DMS153 (cell line): ENCODE results near the gene SMYD3.
A peak's percentile ranks its signal among the peaks of the same experiment; 100 is the strongest.

ENCODE experiments used
- DNase-seq: peaks from one replicate; lab custom pipeline; 2025; lab: John Stamatoyannopoulos, UW

SMYD3 gene

DNA sequence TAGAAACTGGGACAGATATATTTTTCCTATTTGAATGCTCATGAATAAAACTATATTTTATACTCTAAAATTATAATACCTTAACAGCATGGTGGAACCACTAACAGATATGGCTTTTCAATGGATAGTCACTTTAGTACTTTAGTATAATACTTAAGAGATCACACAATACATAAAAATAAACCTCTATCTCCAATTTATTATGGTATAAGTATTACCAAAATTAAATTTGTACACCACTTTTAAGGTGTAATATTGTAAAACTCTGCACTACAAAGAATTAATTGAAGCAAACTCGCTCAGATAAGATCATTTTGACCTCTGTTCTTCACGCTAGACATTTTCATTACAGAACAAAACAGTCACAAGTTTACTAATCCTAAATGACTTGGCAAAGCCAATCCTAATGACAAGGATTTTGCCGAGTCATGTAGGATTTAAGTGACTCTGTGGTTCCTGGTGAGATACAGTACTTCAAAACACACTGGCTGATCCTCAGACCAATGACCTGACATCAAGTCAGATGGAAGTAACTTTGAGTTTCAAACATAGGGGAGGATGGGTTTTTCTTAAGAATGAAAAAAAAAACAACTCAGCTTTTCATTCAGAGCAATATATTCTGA is 200.6 kb downstream of the SMYD3 start:
- DNase-seq: no peak

DNA sequence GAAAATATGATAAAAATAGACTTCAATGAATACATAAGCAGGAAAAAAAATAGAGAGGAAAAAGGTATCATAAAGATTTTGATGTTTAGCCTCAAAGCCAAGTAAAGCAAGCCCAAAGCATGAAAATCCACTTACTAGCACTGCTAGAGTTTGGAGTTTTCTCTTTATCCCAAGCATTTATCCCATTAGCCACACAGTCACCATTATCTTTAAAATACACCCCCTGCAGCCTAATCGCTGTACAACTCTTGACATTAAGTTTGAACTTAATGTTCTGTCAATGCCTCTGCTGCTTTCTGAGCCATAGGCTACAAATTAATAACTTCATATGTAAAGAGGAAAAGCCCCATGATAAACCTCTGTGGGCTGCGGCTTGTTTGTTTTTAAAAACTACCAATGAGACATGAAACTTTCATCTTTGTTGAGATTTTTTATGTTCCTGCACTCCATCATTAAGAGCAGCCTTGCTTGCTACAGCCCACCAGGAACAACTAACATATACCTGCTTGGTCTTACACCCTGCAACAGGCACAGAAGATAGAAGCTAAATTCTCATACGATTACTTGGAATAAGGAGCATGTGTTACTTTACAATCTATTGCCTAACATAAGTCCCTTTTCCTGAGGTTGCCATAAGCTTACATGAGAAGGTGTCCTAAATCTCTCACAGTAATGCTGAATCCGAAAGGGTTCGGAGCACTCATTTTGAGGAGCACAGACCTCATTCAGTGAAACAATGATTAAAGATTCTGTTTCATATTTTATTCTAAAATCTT is 202.4 kb downstream of the SMYD3 start:
- no peak for DNase-seq

DNA sequence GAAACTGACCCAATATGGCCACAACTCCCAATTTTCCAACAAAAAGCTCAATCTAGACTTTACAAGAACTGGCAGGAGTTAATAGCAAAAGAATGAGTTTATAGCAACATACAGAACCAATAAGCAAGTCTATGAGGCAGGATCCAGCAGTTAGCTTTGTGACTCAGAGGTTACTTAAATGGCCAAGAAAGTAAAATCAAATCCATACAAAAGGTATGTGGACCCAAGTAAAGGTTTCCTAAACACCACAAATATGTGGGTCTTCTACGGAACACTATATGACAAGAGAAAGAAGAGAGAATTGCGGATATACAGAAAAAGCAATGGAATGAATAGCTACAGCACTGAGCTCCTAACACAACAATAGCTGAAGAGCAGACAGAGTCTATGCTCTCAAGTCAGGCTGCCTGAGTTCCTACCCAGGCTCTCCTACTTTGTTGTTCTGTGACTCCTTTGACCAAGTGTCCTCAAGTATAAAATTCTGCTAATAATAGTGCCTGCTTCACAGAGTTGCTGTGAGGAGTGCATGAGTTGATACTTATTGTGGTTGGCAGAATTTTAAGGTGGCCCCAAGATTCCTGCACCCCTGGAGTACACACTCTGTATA is 204.3 kb downstream of the SMYD3 start:
- DNase-seq: no peak

- DNase-seq: no peak
Observed at GRCh38 chr1:246302251-246302625, 204.8 kb downstream of the SMYD3 start.

- DNase-seq: no peak
Observed at GRCh38 chr1:246301553-246302250, 205.4 kb downstream of the SMYD3 start.

GRCh38 chr1:246300626-246301549 is 206.2 kb downstream of the SMYD3 start:
- no peak for DNase-seq

GRCh38 chr1:246297279-246298265 is 209.5 kb downstream of the SMYD3 start:
- peak; percentile 38 for DNase-seq

- no peak for DNase-seq
Observed at GRCh38 chr1:246295968-246296367, 211.1 kb downstream of the SMYD3 start.

- no peak for DNase-seq
Observed at GRCh38 chr1:246295340-246295739, 211.7 kb downstream of the SMYD3 start.

DNA sequence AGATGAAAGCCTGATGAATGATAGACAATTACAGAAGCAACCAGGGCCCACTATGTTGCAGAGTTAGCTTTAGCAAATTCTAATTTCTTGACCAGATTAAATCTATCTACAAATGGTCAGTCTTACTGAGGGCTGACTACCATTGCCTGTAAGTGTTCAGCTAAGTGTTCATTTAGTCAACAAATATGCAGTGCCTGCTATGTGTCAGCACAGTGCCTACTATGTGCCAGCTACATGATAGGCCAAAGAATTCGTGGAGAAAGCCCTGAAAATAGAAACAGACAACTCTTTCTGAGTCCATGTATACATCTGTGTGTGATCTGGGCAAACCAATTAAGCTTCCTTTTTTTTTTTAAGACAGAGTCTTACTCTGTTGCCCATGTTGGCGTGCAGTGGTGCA is 212.8 kb downstream of the SMYD3 start:
- no peak for DNase-seq

DNA sequence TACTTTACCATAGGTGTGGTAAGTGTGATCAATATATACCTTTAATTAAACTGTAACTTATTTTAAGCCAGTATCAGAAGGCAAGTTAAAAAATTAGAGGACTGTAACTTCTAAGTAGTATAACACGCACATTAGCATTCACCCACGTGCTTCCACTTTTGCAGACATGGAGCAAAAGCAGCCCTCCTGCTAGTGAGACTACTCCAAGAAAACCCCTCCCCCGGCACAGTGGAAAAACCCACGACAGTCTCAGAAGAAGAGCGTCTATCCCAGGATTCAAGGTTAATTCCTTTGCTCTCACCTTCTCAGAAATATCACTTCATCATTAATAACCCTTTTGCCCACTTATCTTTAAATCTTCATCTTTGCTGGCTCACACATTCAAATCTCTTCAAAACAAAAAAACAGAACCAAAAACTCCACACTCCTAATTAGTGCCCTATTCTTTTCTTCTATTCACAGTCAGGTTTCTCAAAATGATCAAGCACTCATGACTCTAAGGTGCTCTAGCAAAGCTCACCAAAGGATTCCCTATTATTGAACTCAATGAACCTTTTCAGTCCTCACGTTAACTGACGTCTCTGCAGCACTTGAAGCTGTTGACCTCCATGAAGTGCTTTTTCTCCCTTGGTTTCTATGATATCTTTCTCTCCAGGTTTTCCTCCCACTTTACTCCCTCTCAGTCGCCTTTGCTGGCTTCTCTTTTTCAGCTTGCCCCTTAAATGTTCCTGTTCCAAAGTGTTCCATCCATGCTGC is 213.5 kb downstream of the SMYD3 start:
- peak; percentile 30 for DNase-seq

- peak; percentile 31 for DNase-seq
Observed at GRCh38 chr1:246292571-246292970, 214.5 kb downstream of the SMYD3 start.

DNA sequence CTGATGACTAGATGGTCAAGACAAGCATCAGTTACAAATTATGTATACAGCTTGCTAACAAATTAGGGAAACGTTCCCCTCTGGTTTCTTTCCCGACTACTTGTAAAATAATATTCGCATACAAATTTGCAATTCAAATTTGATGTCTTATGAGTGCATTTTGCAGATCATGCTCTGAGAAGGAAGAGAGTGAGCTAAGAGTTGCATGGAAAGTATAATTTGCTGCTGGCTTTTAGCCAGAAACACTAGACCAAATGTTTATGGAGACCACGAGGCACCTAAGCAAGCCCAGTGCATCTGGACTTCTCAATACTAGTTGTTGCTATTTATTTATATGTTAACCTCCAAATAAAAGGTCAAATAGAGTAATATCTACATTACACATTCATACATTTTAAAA is 216.0 kb downstream of the SMYD3 start:
- DNase-seq: peak; percentile 23

DNA sequence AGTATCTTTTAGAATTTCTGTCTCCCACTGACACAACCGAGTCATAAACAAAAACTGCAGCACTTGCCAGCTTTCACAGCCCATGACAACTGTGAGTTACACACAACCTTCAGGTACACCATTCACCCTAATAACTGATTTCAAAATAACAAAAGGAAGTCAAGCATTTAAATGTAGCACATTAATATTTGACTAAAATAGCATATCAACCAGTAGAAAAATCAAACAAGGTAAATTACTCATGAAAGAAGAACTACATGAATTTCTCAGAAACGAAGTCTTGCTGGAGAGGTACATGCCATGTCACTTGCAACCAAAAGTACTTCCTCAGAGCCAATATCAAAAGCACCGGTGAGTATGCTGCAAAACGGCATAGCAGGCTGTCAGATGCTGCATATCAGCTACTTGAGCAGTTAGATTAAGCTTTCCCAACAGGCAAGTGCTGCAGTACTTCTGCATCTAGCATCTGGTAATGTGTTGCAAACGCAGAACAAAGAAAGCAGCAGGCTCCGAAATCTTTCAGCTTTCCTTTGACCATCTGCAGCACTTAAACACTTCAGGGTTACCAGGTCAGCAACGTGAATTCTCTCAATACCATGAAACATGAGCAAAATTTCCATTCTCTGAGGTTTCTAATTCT is 223.2 kb downstream of the SMYD3 start:
- DNase-seq: no peak

DNA sequence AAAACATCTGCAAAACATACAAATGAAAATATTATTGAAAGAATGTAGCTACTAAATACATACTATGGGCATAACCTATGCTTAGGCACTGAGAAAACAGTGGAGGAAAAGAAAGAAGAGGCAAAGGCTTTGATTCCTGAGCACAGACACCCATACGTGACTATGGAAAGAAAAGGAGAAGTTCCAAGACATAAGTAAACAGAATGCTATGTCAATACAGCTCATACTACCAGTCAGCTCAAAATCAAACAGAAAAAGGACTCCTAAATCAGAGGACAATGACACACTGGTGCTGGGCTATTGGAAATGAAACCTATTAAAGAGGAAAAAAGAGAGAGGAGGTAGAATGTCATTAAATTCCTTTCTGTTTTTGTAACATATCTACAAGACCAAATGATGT is 225.4 kb downstream of the SMYD3 start:
- DNase-seq: peak; percentile 59

- no peak for DNase-seq
Observed at GRCh38 chr1:246281195-246281594, 225.9 kb downstream of the SMYD3 start.

- DNase-seq: peak; percentile 36
Observed at GRCh38 chr1:246280551-246280950, 226.5 kb downstream of the SMYD3 start.

DNA sequence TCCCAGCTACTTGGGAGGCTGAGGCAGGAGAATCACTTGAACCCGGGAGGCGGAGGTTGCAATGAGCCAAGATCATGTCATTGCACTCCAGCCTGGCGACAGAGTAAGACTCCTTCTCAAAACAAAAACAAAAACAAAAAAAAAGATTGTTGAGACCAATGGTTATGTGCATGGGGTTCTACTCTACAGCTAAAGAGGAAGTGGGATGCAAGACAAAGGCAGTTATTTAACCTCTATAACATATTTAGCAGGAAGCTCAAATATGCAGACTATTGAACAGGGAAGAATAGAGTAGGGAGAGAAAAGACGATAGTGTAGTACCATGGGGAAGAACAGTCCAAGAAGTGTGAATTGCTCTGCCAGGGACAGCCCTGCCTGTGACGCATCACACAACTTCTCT is 227.7 kb downstream of the SMYD3 start:
- no peak for DNase-seq

DNA sequence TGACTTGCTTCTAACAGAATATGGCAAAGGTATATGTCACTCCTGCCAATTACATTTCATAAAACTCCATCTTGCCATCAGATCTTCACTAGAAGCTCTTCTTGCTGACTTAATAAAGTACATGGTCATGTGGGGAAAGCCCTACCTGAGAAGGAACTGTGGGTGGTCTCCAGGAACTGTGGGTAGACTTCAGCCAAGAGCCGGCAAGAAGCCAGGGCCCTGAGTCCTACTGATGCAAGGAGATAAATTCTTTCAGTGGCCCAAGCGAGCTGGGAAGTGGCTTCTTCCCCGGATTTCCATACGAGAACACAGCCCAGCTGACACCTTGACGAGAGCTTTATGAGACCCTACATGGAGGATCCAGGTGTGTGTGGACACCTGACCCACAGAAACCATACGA is 228.7 kb downstream of the SMYD3 start:
- DNase-seq: no peak
